CD4-positive, alpha-beta T cell (primary cell): ENCODE measurements around the gene PDZRN3. TPM values are rescaled to one million over a fixed set of nuclear protein-coding genes. Genes with fewer than 3 reads are reported as not detected.

Source experiments
- ATAC-seq: fragments of 200-7000 bp; cut with Tn5 transposase; one replicate; pipeline ENCODE4 v1.10.0; 2022; ENCODE audit warnings: mild to moderate bottlenecking; ENCODE audit not compliant: poor library complexity
- CTCF ChIA-PET: fragments of 350-600 bp; sonication (Branson Sonifier 250); formaldehyde crosslinking; loops from one replicate; lab custom pipeline; 2021; ENCODE audit warnings: antibody characterized with exemption, inconsistent platforms; lab: Charles Lee
- POLR2A ChIA-PET: fragments of 350-600 bp; sonication (Branson Sonifier 250); formaldehyde crosslinking; loops from one replicate; lab custom pipeline; 2021; ENCODE audit warnings: antibody characterized with exemption, inconsistent platforms; lab: Charles Lee
- DNase-seq, 14 experiments: peaks; one replicate each; pipeline ENCODE4 v3.0.0-alpha.2; 2013 to 2020; ENCODE audit warnings: mixed read lengths in 2 of 14
- H3K27ac ChIP-seq, 2 donors: one replicate each; pipeline versions ENCODE4 v1.5.1 to v1.7.0; 2013; ENCODE audit warnings: low read length in 2 of 2, low read depth in 1 of 2, mild to moderate bottlenecking in 1 of 2
- H3K27me3 ChIP-seq, 2 experiments: 1 replicate in 1 of 2; 2 replicates in 1 of 2; pipeline versions ENCODE4 v1.6.1 to v1.7.0; 2013; ENCODE audit warnings: low read length in 2 of 2, control low read depth in 1 of 2, mild to moderate bottlenecking in 1 of 2, moderate library complexity in 1 of 2; ENCODE audit not compliant: insufficient read depth in 2 of 2, control insufficient read depth in 1 of 2
- H3K36me3 ChIP-seq: one replicate; pipeline ENCODE4 v1.6.1; 2013; ENCODE audit warnings: low read length, control low read depth; ENCODE audit not compliant: insufficient read depth
- H3K4me1 ChIP-seq: one replicate; pipeline ENCODE4 v1.6.1; 2013; ENCODE audit warnings: low read length, control low read depth; ENCODE audit not compliant: insufficient read depth
- H3K4me3 ChIP-seq: one replicate; pipeline ENCODE4 v1.5.1; 2013; ENCODE audit warnings: mild to moderate bottlenecking, low read length, moderate library complexity
- H3K9me3 ChIP-seq, 2 experiments: 1 replicate in 1 of 2; 2 replicates in 1 of 2; pipeline versions ENCODE4 v1.6.1 to v1.7.0; 2013; ENCODE audit warnings: low read length in 2 of 2, mild to moderate bottlenecking in 2 of 2, control low read depth in 1 of 2, moderate library complexity in 1 of 2; ENCODE audit not compliant: control insufficient read depth in 1 of 2, insufficient read depth in 1 of 2
- H3K27ac Mint-ChIP-seq: one replicate; pipeline ENCODE4 v1.8.0; 2020; ENCODE audit warnings: mixed read lengths
- H3K27me3 Mint-ChIP-seq: one replicate; pipeline ENCODE4 v1.8.0; 2021; ENCODE audit warnings: mixed read lengths
- H3K36me3 Mint-ChIP-seq: one replicate; pipeline ENCODE4 v1.8.0; 2021; ENCODE audit warnings: low read depth, mixed read lengths
- H3K4me1 Mint-ChIP-seq: one replicate; pipeline ENCODE4 v1.8.0; 2021; ENCODE audit warnings: low read depth, mixed read lengths
- H3K4me3 Mint-ChIP-seq: one replicate; pipeline ENCODE4 v1.8.0; 2020; ENCODE audit warnings: mild to moderate bottlenecking, mixed read lengths
- H3K9me3 Mint-ChIP-seq: one replicate; pipeline ENCODE4 v1.8.0; 2020; ENCODE audit warnings: mixed read lengths
- intact Hi-C, 2 experiments: fragments of 100-400 bp; cut with DNase I in 1 of 2; cut with micrococcal nuclease in 1 of 2; formaldehyde crosslinking; loops; one replicate each; pipeline versions ENCODE4 v1.15.1 to v1.9.0; 2023 to 2025; cut with DNase I, micrococcal nuclease
- total RNA-seq, 174 experiments: library from RNA in 2 of 174; stranded (reverse) in 2 of 174; gene quantifications; one replicate each; pipeline ENCODE4 v1.2.3 and lab custom pipeline; 2021 to 2026
- TF ChIP-seq, protein P1 (sequence below): fragments of 200-600 bp; IDR thresholded peaks from one replicate; pipeline ENCODE4 v1.8.0; 2022; ENCODE audit warnings: antibody characterized with exemption, mild to moderate bottlenecking

The PDZRN3 gene
- total RNA-seq, 2 experiments from 2014 or later, result not detected

GRCh38 chr3:73475175-73475574 is 149.6 kb downstream of the PDZRN3 start:
- intact Hi-C loops, result no loop called here
- H3K9me3 Mint-ChIP-seq, result peaks cover 3% of the 10 kb centered on the region
- H3K27me3 Mint-ChIP-seq, result peaks cover 51% of the 10 kb centered on the region
- TF ChIP-seq, protein P1, sequence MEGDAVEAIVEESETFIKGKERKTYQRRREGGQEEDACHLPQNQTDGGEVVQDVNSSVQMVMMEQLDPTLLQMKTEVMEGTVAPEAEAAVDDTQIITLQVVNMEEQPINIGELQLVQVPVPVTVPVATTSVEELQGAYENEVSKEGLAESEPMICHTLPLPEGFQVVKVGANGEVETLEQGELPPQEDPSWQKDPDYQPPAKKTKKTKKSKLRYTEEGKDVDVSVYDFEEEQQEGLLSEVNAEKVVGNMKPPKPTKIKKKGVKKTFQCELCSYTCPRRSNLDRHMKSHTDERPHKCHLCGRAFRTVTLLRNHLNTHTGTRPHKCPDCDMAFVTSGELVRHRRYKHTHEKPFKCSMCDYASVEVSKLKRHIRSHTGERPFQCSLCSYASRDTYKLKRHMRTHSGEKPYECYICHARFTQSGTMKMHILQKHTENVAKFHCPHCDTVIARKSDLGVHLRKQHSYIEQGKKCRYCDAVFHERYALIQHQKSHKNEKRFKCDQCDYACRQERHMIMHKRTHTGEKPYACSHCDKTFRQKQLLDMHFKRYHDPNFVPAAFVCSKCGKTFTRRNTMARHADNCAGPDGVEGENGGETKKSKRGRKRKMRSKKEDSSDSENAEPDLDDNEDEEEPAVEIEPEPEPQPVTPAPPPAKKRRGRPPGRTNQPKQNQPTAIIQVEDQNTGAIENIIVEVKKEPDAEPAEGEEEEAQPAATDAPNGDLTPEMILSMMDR, result no peak
- ATAC-seq (no peak), DNase-seq (no peak)
- Histone ChIP-seq H3K27me3 (peaks cover 4 to 7% of the 10 kb centered on the region in 2 experiments), H3K4me1 (no peaks in the 10 kb centered on the region), H3K4me3 (no peak overlapping the region), H3K27ac (no peak overlapping the region), H3K9me3 (peaks cover 3 to 7% of the 10 kb centered on the region in 2 experiments), H3K36me3 (no peaks in the 10 kb centered on the region)
- no peaks in the 10 kb centered on the region for H3K4me1 Mint-ChIP-seq
- H3K4me3 Mint-ChIP-seq, result no peak overlapping the region
- CTCF ChIA-PET, result no interaction called here
- POLR2A ChIA-PET, result no interaction called here
- no peak overlapping the region for H3K27ac Mint-ChIP-seq
- no peaks in the 10 kb centered on the region for H3K36me3 Mint-ChIP-seq

DNA sequence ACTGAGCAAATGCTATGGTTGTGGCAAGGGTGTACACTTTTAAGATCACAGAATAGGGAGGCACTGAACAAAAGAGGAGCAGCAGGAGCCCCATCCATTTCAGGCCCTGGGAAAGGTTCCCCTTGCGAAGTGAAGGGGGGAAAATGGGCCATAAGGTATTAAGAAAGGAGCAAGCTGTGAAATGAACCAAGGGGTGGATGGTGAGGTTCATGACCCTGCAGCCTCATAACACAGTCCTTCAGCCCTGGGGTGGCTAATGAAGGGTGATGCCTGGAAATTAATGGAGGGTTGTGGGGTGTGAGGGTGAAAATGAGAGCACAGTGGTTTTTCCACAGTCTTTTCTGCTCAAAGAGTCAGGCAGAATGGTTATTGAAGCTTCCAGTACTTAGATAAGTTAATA is 150.1 kb downstream of the PDZRN3 start:
- no peaks in the 10 kb centered on the region for H3K36me3 ChIP-seq
- no peak for ATAC-seq
- H3K27me3 ChIP-seq, result peaks cover 4 to 7% of the 10 kb centered on the region in 2 experiments
- ChIA-PET POLR2A (no interaction called here), CTCF (no interaction called here)
- Mint-ChIP-seq H3K9me3 (peaks cover 3% of the 10 kb centered on the region), H3K4me3 (no peak overlapping the region), H3K27ac (no peak overlapping the region), H3K36me3 (no peaks in the 10 kb centered on the region), H3K4me1 (no peaks in the 10 kb centered on the region), H3K27me3 (peaks cover 51% of the 10 kb centered on the region)
- H3K9me3 ChIP-seq, result peaks cover 3 to 7% of the 10 kb centered on the region in 2 experiments
- H3K4me1 ChIP-seq, result no peaks in the 10 kb centered on the region
- intact Hi-C loops, result no loop called here
- no peak for DNase-seq
- no peak overlapping the region for H3K27ac ChIP-seq
- H3K4me3 ChIP-seq, result no peak overlapping the region
- TF ChIP-seq, protein P1, result no peak

GRCh38 chr3:73473898-73474416 is 150.8 kb downstream of the PDZRN3 start:
- intact Hi-C loops, result no loop called here
- ChIA-PET POLR2A (no interaction called here), CTCF (no interaction called here)
- no peak overlapping the region for H3K27ac Mint-ChIP-seq
- TF ChIP-seq, protein P1, result no peak
- no peaks in the 10 kb centered on the region for H3K36me3 Mint-ChIP-seq
- peaks cover 6 to 7% of the 10 kb centered on the region in 2 experiments for H3K9me3 ChIP-seq
- no peak overlapping the region for H3K27ac ChIP-seq
- DNase-seq (no peak), ATAC-seq (no peak)
- no peak overlapping the region for H3K4me3 Mint-ChIP-seq
- H3K4me1 ChIP-seq, result no peaks in the 10 kb centered on the region
- peaks cover 4 to 7% of the 10 kb centered on the region in 2 experiments for H3K27me3 ChIP-seq
- H3K4me1 Mint-ChIP-seq, result no peaks in the 10 kb centered on the region
- H3K4me3 ChIP-seq, result no peak overlapping the region
- no peaks in the 10 kb centered on the region for H3K36me3 ChIP-seq
- H3K27me3 Mint-ChIP-seq, result peaks cover 49% of the 10 kb centered on the region
- H3K9me3 Mint-ChIP-seq, result peaks cover 3% of the 10 kb centered on the region
